A673 (cell line): Measurements from ENCODE around the gene CNPPD1. TPM values are rescaled to one million over a fixed set of nuclear protein-coding genes. Genes with fewer than 3 reads are reported as not detected.

Source experiments
- BruUV-seq: library from RNA; stranded (reverse); fragments of 400-500 nt; replicated peaks from 2 replicates; lab custom pipeline; 2021; lab: Mats Ljungman, UMichigan
- CTCF ChIA-PET: fragments of 300-600 bp; sonication (Branson Sonifier 250); formaldehyde crosslinking; loops from one replicate; lab custom pipeline; 2022; ENCODE audit warnings: antibody characterized with exemption; lab: Charles Lee
- POLR2A ChIA-PET: fragments of 300-600 bp; sonication (Branson Sonifier 250); formaldehyde crosslinking; loops from one replicate; lab custom pipeline; 2022; ENCODE audit warnings: antibody characterized with exemption; ENCODE audit not compliant: low non-redundant PET; lab: Charles Lee
- DNase-seq: peaks from one replicate; pipeline ENCODE4 v3.0.0-alpha.2; 2015; ENCODE audit warnings: low spot score
- H3K27ac ChIP-seq: fragments of 200-600 bp; sonication (generic); 2 replicates; pipeline ENCODE4 v1.5.1; 2016; ENCODE audit warnings: mixed run types, low read depth, mild to moderate bottlenecking, mixed read lengths, antibody characterized with exemption, low read length; ENCODE audit not compliant: poor library complexity, severe bottlenecking
- H3K27me3 ChIP-seq: fragments of 200-600 bp; sonication (generic); replicated peaks from 2 replicates; pipeline ENCODE4 v1.6.1; 2017; ENCODE audit warnings: mixed run types, low read depth, mild to moderate bottlenecking, mixed read lengths, antibody characterized with exemption, low read length; ENCODE audit not compliant: insufficient read depth, poor library complexity
- H3K36me3 ChIP-seq: fragments of 200-600 bp; sonication (generic); 2 replicates; pipeline ENCODE4 v1.6.1; 2016; ENCODE audit warnings: mixed run types, mild to moderate bottlenecking, mixed read lengths, antibody characterized with exemption, low read length; ENCODE audit not compliant: insufficient read depth, poor library complexity, severe bottlenecking
- H3K4me1 ChIP-seq: fragments of 200-600 bp; sonication (generic); 2 replicates; pipeline ENCODE4 v1.6.1; 2017; ENCODE audit warnings: mixed run types, mild to moderate bottlenecking, mixed read lengths, antibody characterized with exemption, low read length; ENCODE audit not compliant: insufficient read depth, poor library complexity, severe bottlenecking
- H3K4me3 ChIP-seq: fragments of 200-600 bp; sonication (generic); 2 replicates; pipeline ENCODE4 v1.5.1; 2016; ENCODE audit warnings: low read depth, mixed run types, mild to moderate bottlenecking, mixed read lengths, low read length; ENCODE audit not compliant: poor library complexity, severe bottlenecking
- H3K9me3 ChIP-seq: fragments of 200-600 bp; sonication (generic); 2 replicates; pipeline ENCODE4 v1.6.1; 2016; ENCODE audit warnings: mixed run types, low read depth, mild to moderate bottlenecking, mixed read lengths, antibody characterized with exemption, low read length; ENCODE audit not compliant: poor library complexity, severe bottlenecking
- EZH2 ChIP-seq: fragments of 200-600 bp; sonication (generic); IDR thresholded peaks from 2 replicates; pipeline ENCODE4 v1.6.1; 2017; ENCODE audit warnings: borderline replicate concordance, low read depth, mild to moderate bottlenecking, mixed read lengths, antibody characterized with exemption, low read length; ENCODE audit not compliant: poor library complexity, severe bottlenecking
- intact Hi-C: fragments of 100-400 bp; cut with micrococcal nuclease; formaldehyde crosslinking; loops from one replicate; pipeline ENCODE4 v1.10.0; 2022; ENCODE audit not compliant: unreplicated experiment
- total RNA-seq: library from RNA; stranded (reverse); gene quantifications from 2 replicates; pipeline ENCODE4 v1.2.3, GENCODE V29; 2021
- TF ChIP-seq, protein P1 (sequence below): fragments of 300-800, 200-600 bp; sonication (generic); conservative IDR thresholded peaks from 2 replicates; pipeline ENCODE4 v1.5.1; 2017; ENCODE audit warnings: low read depth, mild to moderate bottlenecking, antibody characterized with exemption, low read length, moderate library complexity, mixed read lengths

The CNPPD1 gene
- total RNA-seq, 1 experiment from 2014 or later, result 38.0 TPM

DNA sequence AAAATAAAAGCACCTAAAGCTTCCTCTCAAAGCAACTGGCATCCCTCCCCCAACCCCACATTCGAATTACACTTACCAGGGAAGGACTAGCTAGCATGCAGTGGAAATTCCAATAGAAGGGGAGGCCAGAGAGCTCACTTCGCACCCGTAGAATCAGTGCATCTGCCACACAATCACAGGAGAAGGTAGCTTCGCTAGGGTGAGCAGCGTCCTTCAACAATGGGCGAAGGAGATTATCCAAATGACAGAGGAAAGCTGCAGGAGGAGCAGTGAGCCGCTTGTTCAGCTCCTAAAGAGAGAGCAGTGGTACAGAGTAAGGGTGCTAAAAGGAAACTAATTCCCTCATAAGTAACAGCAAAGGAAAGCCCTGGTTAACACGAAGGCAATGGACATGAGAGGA lies 19.3 kb downstream of the CNPPD1 start:
- Histone ChIP-seq H3K27ac (no peak overlapping the region), H3K4me3 (no peak overlapping the region), H3K27me3 (no peaks in the 10 kb centered on the region), H3K9me3 (no peaks in the 10 kb centered on the region), H3K36me3 (no peaks in the 10 kb centered on the region), H3K4me1 (peaks cover 4% of the 10 kb centered on the region)
- no TSS peak for BruUV-seq
- intact Hi-C loops, result loop anchor here (5.0 to 10.0 kb wide), 3 partner anchors 85 to 303 kb away; partner anchors contain the start of gene WNT6
- TF ChIP-seq, protein P1, sequence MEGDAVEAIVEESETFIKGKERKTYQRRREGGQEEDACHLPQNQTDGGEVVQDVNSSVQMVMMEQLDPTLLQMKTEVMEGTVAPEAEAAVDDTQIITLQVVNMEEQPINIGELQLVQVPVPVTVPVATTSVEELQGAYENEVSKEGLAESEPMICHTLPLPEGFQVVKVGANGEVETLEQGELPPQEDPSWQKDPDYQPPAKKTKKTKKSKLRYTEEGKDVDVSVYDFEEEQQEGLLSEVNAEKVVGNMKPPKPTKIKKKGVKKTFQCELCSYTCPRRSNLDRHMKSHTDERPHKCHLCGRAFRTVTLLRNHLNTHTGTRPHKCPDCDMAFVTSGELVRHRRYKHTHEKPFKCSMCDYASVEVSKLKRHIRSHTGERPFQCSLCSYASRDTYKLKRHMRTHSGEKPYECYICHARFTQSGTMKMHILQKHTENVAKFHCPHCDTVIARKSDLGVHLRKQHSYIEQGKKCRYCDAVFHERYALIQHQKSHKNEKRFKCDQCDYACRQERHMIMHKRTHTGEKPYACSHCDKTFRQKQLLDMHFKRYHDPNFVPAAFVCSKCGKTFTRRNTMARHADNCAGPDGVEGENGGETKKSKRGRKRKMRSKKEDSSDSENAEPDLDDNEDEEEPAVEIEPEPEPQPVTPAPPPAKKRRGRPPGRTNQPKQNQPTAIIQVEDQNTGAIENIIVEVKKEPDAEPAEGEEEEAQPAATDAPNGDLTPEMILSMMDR, result no peak
- no peak for TF ChIP-seq EZH2
- ChIA-PET CTCF (interaction anchor here (0.9 to 1.7 kb wide), 4 partner anchors 84 to 509 kb away, joined by 3 to 5 read pairs (median 4); no protein-coding TSS in a partner anchor), POLR2A (no interaction called here)
- no peak for DNase-seq

DNA sequence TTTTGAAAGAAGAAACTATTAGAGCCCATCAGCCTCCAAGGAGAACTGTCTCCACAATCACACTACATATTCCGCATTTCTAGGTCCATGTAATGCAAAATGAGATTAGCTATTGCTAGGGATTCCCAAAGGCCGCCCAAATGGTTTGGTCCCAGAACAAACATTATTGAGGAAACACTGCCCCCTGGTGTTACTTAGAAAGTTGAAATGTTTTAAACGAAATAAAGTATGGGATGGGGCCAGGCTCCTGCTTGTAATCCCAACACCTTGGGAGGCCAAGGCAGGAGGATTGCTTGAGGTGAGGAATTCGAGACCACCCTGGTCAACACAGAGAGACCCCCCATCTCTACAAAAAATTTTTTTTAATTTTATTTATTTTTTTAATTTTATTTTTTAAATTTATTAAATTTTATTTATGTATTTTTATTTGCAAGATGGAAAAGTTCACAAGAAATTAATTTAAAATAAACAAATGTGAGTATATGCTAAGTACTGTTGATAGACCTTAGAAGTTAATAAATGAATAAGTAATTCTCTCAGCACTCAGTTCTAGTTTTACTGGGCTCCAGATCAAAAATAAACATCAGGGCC lies 21.6 kb downstream of the CNPPD1 start:
- intact Hi-C loops, result loop anchor here (1.0 to 10.0 kb wide), 5 partner anchors 83 to 300 kb away; partner anchors contain the start of gene WNT6
- Histone ChIP-seq H3K9me3 (no peaks in the 10 kb centered on the region), H3K4me3 (no peak overlapping the region), H3K36me3 (no peaks in the 10 kb centered on the region), H3K4me1 (peaks cover 4% of the 10 kb centered on the region), H3K27me3 (no peaks in the 10 kb centered on the region), H3K27ac (no peak overlapping the region)
- ChIA-PET CTCF (interaction anchor here (0.6 to 3.9 kb wide), 15 partner anchors 22 to 304 kb away, joined by 3 to 58 read pairs (median 4); partner anchors contain the start of gene CNPPD1), POLR2A (interaction anchor here (0.6 kb wide), 1 partner anchor 131 kb away, joined by 3 read pairs; no protein-coding TSS in a partner anchor)
- BruUV-seq, result no TSS peak
- DNase-seq, result peak; percentile 91
- TF ChIP-seq, protein P1, result peak; percentile 56
- no peak for TF ChIP-seq EZH2

DNA sequence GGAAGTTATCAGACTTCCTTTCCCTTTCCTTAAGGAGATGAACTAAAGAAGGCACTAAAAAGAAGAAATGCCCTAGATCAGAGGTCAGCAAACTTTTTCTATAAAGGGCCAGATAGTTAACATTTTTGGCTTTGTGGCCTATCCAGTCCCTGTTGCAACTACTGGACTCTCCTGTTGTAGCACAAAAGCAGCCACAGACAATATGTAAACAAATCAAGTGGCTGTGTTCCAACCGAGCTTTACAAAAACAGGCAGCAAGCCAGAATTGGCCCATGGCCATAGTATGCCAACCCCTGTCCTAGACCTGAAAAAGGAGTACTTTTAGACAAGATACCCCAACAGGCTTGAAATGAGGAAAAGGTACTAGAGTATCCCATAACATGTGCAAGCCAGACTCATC lies 27.1 kb downstream of the CNPPD1 start:
- POLR2A ChIA-PET, result no interaction called here
- Histone ChIP-seq H3K4me3 (no peak overlapping the region), H3K27ac (no peak overlapping the region), H3K36me3 (no peaks in the 10 kb centered on the region), H3K27me3 (no peaks in the 10 kb centered on the region), H3K4me1 (no peaks in the 10 kb centered on the region), H3K9me3 (no peaks in the 10 kb centered on the region)
- CTCF ChIA-PET, result no interaction called here
- BruUV-seq, result no TSS peak
- no peak for TF ChIP-seq EZH2
- TF ChIP-seq, protein P1, result no peak
- intact Hi-C loops, result loop anchor here (10.0 kb wide), 1 partner anchor 295 kb away; the partner anchor contains the start of gene WNT6
- DNase-seq, result no peak
